ENCODE results near the gene SERPINB1.

DNA sequence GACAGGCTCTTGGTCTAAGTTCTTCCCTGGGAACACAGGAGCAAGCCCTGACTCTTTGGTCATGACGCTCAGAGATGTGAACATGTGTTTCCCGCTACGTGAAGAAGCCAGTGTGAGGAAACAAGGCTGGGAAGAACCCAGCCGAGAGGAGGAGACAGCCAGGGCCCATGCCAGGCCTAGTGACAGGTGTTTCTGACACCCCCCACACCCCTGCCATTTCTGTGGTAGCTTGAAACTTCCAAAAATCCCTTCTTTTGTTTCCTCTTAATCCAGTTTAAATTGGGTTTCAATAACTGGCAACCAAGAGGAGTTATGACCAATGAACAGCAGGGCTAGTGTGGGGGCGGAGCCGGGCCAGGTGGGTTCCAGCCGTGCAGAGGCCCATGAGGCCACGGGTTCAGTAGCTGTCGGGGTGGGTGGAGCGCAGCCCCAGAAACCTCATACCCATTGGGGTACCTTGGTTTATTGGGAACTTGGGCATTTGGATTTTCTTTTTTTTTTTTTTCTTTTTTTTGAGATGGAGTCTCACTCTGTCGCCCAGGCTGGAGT is 43.0 kb downstream of the SERPINB1 start:
- TF ChIP-seq, protein P1, sequence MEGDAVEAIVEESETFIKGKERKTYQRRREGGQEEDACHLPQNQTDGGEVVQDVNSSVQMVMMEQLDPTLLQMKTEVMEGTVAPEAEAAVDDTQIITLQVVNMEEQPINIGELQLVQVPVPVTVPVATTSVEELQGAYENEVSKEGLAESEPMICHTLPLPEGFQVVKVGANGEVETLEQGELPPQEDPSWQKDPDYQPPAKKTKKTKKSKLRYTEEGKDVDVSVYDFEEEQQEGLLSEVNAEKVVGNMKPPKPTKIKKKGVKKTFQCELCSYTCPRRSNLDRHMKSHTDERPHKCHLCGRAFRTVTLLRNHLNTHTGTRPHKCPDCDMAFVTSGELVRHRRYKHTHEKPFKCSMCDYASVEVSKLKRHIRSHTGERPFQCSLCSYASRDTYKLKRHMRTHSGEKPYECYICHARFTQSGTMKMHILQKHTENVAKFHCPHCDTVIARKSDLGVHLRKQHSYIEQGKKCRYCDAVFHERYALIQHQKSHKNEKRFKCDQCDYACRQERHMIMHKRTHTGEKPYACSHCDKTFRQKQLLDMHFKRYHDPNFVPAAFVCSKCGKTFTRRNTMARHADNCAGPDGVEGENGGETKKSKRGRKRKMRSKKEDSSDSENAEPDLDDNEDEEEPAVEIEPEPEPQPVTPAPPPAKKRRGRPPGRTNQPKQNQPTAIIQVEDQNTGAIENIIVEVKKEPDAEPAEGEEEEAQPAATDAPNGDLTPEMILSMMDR (conservative IDR thresholded peaks at IDR 0.05): no peak
- no peak for TF ChIP-seq EZH2 (IDR thresholded peaks at IDR 0.05; ENCODE audit: low read depth)
